H9 (cell line): ENCODE data around the gene ZMAT2. TPM values are rescaled to one million over a fixed set of nuclear protein-coding genes. Genes with fewer than 3 reads are reported as not detected.

Experiments
- DNase-seq: peaks from one replicate; pipeline ENCODE4 v3.0.0-alpha.2; 2017
- H2AFZ ChIP-seq: one replicate; pipeline ENCODE4 v1.6.1; 2013; ENCODE audit warnings: mild to moderate bottlenecking, low read length, control low read depth, moderate library complexity
- H2AK5ac ChIP-seq: 2 replicates; pipeline ENCODE4 v1.6.1; 2013; ENCODE audit warnings: low read length, control low read depth, mixed read lengths; ENCODE audit not compliant: insufficient read length
- H2BK120ac ChIP-seq: one replicate; pipeline ENCODE4 v1.6.1; 2013; ENCODE audit warnings: low read depth, mild to moderate bottlenecking, low read length, control low read depth, inconsistent platforms; ENCODE audit not compliant: poor library complexity, severe bottlenecking
- H2BK12ac ChIP-seq: 2 replicates; pipeline ENCODE4 v1.6.1; 2013; ENCODE audit warnings: low read length, control low read depth, mixed read lengths, low read depth; ENCODE audit not compliant: insufficient read length
- H2BK15ac ChIP-seq: 2 replicates; pipeline ENCODE4 v1.6.1; 2013; ENCODE audit warnings: low read depth, low read length, control low read depth
- H2BK20ac ChIP-seq: one replicate; pipeline ENCODE4 v1.6.1; 2013; ENCODE audit warnings: low read depth, mild to moderate bottlenecking, low read length, control low read depth, inconsistent platforms; ENCODE audit not compliant: poor library complexity, severe bottlenecking
- H2BK5ac ChIP-seq: 2 replicates; pipeline ENCODE4 v1.6.1; 2013; ENCODE audit warnings: low read length, control low read depth, mixed read lengths; ENCODE audit not compliant: insufficient read length
- H3K14ac ChIP-seq: 2 replicates; pipeline ENCODE4 v1.6.1; 2013; ENCODE audit warnings: low read length, control low read depth; ENCODE audit not compliant: insufficient read depth
- H3K18ac ChIP-seq: 2 replicates; pipeline ENCODE4 v1.6.1; 2013; ENCODE audit warnings: low read depth, mild to moderate bottlenecking, mixed read lengths, low read length, control low read depth; ENCODE audit not compliant: insufficient read length
- H3K23ac ChIP-seq: 2 replicates; pipeline ENCODE4 v1.6.1; 2013; ENCODE audit warnings: low read length, control low read depth, mixed read lengths, low read depth; ENCODE audit not compliant: insufficient read length
- H3K23me2 ChIP-seq: 2 replicates; pipeline ENCODE4 v1.6.1; 2013; ENCODE audit warnings: low read depth, mild to moderate bottlenecking, mixed read lengths, low read length, control low read depth; ENCODE audit not compliant: insufficient read length, poor library complexity, severe bottlenecking
- H3K27ac ChIP-seq: 2 replicates; pipeline ENCODE4 v1.5.1; 2013; ENCODE audit warnings: low read length, control low read depth, mixed read lengths, low read depth; ENCODE audit not compliant: insufficient read length
- H3K27me3 ChIP-seq: 2 replicates; pipeline ENCODE4 v1.6.1; 2013; ENCODE audit warnings: low read length, control low read depth, inconsistent platforms; ENCODE audit not compliant: insufficient read depth
- H3K4ac ChIP-seq: 2 replicates; pipeline ENCODE4 v1.6.1; 2013; ENCODE audit warnings: low read depth, mild to moderate bottlenecking, control low read depth, inconsistent platforms, low read length, moderate library complexity
- H3K4me1 ChIP-seq: 2 replicates; pipeline ENCODE4 v1.6.1; 2013; ENCODE audit warnings: low read length, control low read depth, inconsistent platforms; ENCODE audit not compliant: insufficient read depth
- H3K4me2 ChIP-seq: 2 replicates; pipeline ENCODE4 v1.6.1; 2013; ENCODE audit warnings: low read length, control low read depth, mixed read lengths; ENCODE audit not compliant: insufficient read length, insufficient read depth
- H3K56ac ChIP-seq: 2 replicates; pipeline ENCODE4 v1.6.1; 2013; ENCODE audit warnings: low read depth, mild to moderate bottlenecking, mixed read lengths, low read length, control low read depth; ENCODE audit not compliant: insufficient read length
- H3K79me1 ChIP-seq: 2 replicates; pipeline ENCODE4 v1.6.1; 2013; ENCODE audit warnings: low read depth, mild to moderate bottlenecking, moderate library complexity, low read length, control low read depth, inconsistent platforms; ENCODE audit not compliant: insufficient read depth, poor library complexity, severe bottlenecking
- H3K79me2 ChIP-seq: 2 replicates; pipeline ENCODE4 v1.6.1; 2013; ENCODE audit warnings: low read length, control low read depth, inconsistent platforms; ENCODE audit not compliant: insufficient read depth
- H3K9ac ChIP-seq: 2 replicates; pipeline ENCODE4 v1.6.1; 2013; ENCODE audit warnings: low read length, control low read depth, mixed read lengths; ENCODE audit not compliant: insufficient read length; ENCODE audit errors: extremely low read depth
- H3K9me3 ChIP-seq: one replicate; pipeline ENCODE4 v1.6.1; 2013; ENCODE audit warnings: low read depth, low read length, inconsistent platforms; ENCODE audit not compliant: control insufficient read depth
- H3T11ph ChIP-seq: one replicate; pipeline ENCODE4 v1.6.1; 2013; ENCODE audit warnings: mild to moderate bottlenecking, low read length, control low read depth, inconsistent platforms
- H4K20me1 ChIP-seq: one replicate; pipeline ENCODE4 v1.6.1; 2013; ENCODE audit not compliant: control insufficient read depth, insufficient read length, insufficient read depth
- H4K5ac ChIP-seq: 2 replicates; pipeline ENCODE4 v1.6.1; 2013; ENCODE audit warnings: low read depth, mild to moderate bottlenecking, mixed read lengths, low read length, control low read depth; ENCODE audit not compliant: insufficient read length
- H4K8ac ChIP-seq: replicated peaks from 2 replicates; pipeline ENCODE4 v1.6.1; 2013; ENCODE audit warnings: low read length, control low read depth, mixed read lengths, low read depth; ENCODE audit not compliant: insufficient read length
- H4K91ac ChIP-seq: 2 replicates; pipeline ENCODE4 v1.6.1; 2013; ENCODE audit warnings: low read depth, mild to moderate bottlenecking, moderate library complexity, mixed read lengths, low read length, control low read depth; ENCODE audit not compliant: insufficient read length
- H3K27ac Mint-ChIP-seq, 3 experiments: 2 replicates in 2 of 3; 3 replicates in 1 of 3; pipeline ENCODE4 v1.8.0; 2020 to 2021; ENCODE audit warnings: mixed read lengths in 3 of 3, mild to moderate bottlenecking in 1 of 3, moderate library complexity in 1 of 3
- H3K27me3 Mint-ChIP-seq: 2 replicates; pipeline ENCODE4 v1.8.0; 2021; ENCODE audit warnings: low read depth, mild to moderate bottlenecking, moderate library complexity, mixed read lengths
- H3K36me3 Mint-ChIP-seq, 3 experiments: 2 replicates in 2 of 3; 3 replicates in 1 of 3; pipeline ENCODE4 v1.8.0; 2020 to 2021; ENCODE audit warnings: low read depth in 3 of 3, mixed read lengths in 3 of 3; ENCODE audit not compliant: insufficient read depth in 1 of 3
- H3K4me1 Mint-ChIP-seq, 2 experiments: 2 replicates each; pipeline ENCODE4 v1.8.0; 2020; ENCODE audit warnings: mixed read lengths in 2 of 2
- H3K4me3 Mint-ChIP-seq, 2 experiments: 2 replicates in 1 of 2; 3 replicates in 1 of 2; pipeline ENCODE4 v1.8.0; 2020 to 2021; ENCODE audit warnings: mild to moderate bottlenecking in 2 of 2, mixed read lengths in 2 of 2, moderate library complexity in 1 of 2
- H3K9me3 Mint-ChIP-seq, 2 experiments: 2 replicates in 1 of 2; 3 replicates in 1 of 2; pipeline ENCODE4 v1.8.0; 2020; ENCODE audit warnings: mild to moderate bottlenecking in 2 of 2, mixed read lengths in 2 of 2, moderate library complexity in 1 of 2
- WGBS: extraction: QIAGEN DNeasy Blood & Tissue Kit; methylation state at CpG from one replicate; pipeline ENCODE4 v1.1.7; 2013; ENCODE audit warnings: missing lambda C conversion rate, low lambda C conversion rate, mixed read lengths; ENCODE audit not compliant: insufficient read length; ENCODE audit errors: extremely low coverage; 5-methylcytosine and 5-hydroxymethylcytosine counted together
- long read RNA-seq: library from polyadenylated mRNA; unstranded; transcript quantifications from one replicate; pipeline ENCODE4 v2.0.0, GENCODE V29; 2020
- total RNA-seq: library from RNA; stranded (reverse); gene quantifications from 2 replicates; pipeline ENCODE4 v1.2.1, GENCODE V29; 2021
- TF ChIP-seq, protein P1 (sequence below): fragments of 200-600 bp; sonication (generic); conservative IDR thresholded peaks from 3 replicates; pipeline ENCODE4 v1.8.0; 2021; ENCODE audit warnings: antibody characterized with exemption, mild to moderate bottlenecking

Gene ZMAT2, protein sequence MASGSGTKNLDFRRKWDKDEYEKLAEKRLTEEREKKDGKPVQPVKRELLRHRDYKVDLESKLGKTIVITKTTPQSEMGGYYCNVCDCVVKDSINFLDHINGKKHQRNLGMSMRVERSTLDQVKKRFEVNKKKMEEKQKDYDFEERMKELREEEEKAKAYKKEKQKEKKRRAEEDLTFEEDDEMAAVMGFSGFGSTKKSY
- total RNA-seq, result 61.0 and 61.8 TPM in 2 replicates
- long read RNA-seq, transcript ZMAT2-201 (6 exons, 1,647 nt), result major isoform, 57 of 62 reads
- long read RNA-seq, partial matches to known transcripts, result 1 of 62 reads
- long read RNA-seq, other reads (novel, unspliced or antisense), result 4 of 62 reads

DNA sequence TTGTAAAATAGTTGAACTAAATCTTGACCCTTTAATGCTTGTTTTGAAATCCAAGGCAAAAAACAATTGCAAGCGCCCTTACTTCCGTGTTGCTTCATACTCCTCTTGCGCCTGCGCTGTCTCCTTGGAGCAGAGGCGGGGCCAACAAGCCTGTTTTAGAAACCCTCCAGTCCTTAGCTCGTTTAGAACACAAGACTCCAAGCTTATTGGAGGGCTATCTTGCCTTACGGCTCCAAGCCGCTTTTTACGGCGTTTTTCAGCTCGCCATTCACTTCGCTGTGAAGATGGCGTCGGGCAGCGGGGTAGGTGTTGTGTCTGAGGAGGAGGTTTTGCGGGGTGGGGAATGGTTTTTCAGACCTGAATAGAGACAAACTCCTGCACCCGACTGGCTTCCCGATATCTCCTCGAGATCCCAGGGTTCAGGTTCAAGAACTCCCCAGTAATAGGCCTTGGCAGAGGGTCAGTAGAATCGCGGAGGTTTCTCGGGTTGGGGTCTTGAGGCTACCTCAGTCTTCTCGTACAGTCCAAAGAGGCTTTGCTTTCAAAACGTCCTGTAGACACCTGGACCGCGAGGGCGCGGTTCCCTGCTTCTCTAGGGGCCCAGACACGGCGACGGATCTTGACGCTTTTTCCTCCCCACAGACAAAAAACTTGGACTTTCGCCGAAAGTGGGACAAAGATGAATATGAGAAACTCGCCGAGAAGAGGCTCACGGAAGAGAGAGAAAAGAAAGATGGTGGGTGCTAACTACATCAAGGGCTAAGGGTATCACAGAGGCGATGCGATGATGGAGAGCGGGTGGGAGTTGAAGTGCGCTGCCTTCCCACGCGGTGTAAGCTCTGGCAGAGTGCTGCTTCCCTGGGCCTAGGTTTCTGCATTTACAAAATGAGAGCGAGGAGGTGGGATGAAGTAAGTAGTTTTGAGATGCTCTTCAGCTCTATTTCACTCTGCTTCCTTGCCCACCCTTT is at the start of gene ZMAT2:
Gene ZMAT2 (plus strand): TSS at position 271 of the 968 bp plus-strand sequence. CDS start 14 bp downstream, at position 285.
- Histone ChIP-seq H3K79me2 (peaks cover 6% of the 10 kb centered on the region; the same call in 1 of the 2 replicates), H3K9me3 (no peaks in the 10 kb centered on the region), H3K23ac (no peak within 1 kb of the TSS), H3K27ac (no peak within 1 kb of the TSS), H2BK20ac (no peak within 1 kb of the TSS), H3K9ac (peak within 1 kb of the TSS; percentile 98), H4K5ac (no peak within 1 kb of the TSS), H2BK15ac (no peak within 1 kb of the TSS), H3K23me2 (no peaks in the 10 kb centered on the region), H3K18ac (peak within 1 kb of the TSS; percentile 60), H2BK12ac (no peak within 1 kb of the TSS), H3K79me1 (no peaks in the 10 kb centered on the region), H4K91ac (no peak within 1 kb of the TSS), H3K27me3 (no peaks in the 10 kb centered on the region), H2BK120ac (no peak within 1 kb of the TSS), H3K56ac (no peak within 1 kb of the TSS), H4K20me1 (no peaks in the 10 kb centered on the region), H3K4me2 (peak within 1 kb of the TSS; percentile 95), H2AFZ (no peak within 1 kb of the TSS), H3K4ac (no peak within 1 kb of the TSS), H3T11ph (no peak within 1 kb of the TSS), H2BK5ac (peak within 1 kb of the TSS; percentile 42), H3K4me1 (no peaks in the 10 kb centered on the region), H2AK5ac (no peak within 1 kb of the TSS), H4K8ac (no peak within 1 kb of the TSS), H3K14ac (peak within 1 kb of the TSS; percentile 55)
- Mint-ChIP-seq H3K9me3 (no peaks in the 10 kb centered on the region), H3K4me1 (peaks cover 17 to 20% of the 10 kb centered on the region in 2 experiments), H3K27ac (peak within 1 kb of the TSS; percentile 93 to 99 (median 95)), H3K36me3 (peaks cover 50 to 91% (median 75%) of the 10 kb centered on the region in 3 experiments), H3K27me3 (no peaks in the 10 kb centered on the region), H3K4me3 (peak within 1 kb of the TSS; percentile 97)
- TF ChIP-seq, protein P1, sequence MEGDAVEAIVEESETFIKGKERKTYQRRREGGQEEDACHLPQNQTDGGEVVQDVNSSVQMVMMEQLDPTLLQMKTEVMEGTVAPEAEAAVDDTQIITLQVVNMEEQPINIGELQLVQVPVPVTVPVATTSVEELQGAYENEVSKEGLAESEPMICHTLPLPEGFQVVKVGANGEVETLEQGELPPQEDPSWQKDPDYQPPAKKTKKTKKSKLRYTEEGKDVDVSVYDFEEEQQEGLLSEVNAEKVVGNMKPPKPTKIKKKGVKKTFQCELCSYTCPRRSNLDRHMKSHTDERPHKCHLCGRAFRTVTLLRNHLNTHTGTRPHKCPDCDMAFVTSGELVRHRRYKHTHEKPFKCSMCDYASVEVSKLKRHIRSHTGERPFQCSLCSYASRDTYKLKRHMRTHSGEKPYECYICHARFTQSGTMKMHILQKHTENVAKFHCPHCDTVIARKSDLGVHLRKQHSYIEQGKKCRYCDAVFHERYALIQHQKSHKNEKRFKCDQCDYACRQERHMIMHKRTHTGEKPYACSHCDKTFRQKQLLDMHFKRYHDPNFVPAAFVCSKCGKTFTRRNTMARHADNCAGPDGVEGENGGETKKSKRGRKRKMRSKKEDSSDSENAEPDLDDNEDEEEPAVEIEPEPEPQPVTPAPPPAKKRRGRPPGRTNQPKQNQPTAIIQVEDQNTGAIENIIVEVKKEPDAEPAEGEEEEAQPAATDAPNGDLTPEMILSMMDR, result no peak
- no CpG with 5 or more reads among the region's 44 CpGs for WGBS
- DNase-seq, result peak; percentile 97
